H1 (cell line): Measurements from ENCODE around the gene ZNF516. TPM values are rescaled to one million over a fixed set of nuclear protein-coding genes. Genes with fewer than 3 reads are reported as not detected.

Experiments used
- CTCF ChIA-PET: fragments of 300-600 bp; sonication (Branson Sonifier 250); formaldehyde crosslinking; loops from one replicate; lab custom pipeline; 2021; ENCODE audit not compliant: partially characterized antibody; lab: Charles Lee
- POLR2A ChIA-PET: fragments of 300-600 bp; sonication (Branson Sonifier 250); formaldehyde crosslinking; loops from one replicate; lab custom pipeline; 2021; ENCODE audit warnings: inconsistent platforms; ENCODE audit not compliant: partially characterized antibody; lab: Charles Lee
- DNase-seq, 2 experiments: peaks; one replicate each; pipeline versions ENCODE4 v3.0.0 to v3.0.0-alpha.2; 2010 to 2022; ENCODE audit warnings: low spot score in 2 of 2, low read depth in 1 of 2, mixed read lengths in 1 of 2
- FAIRE-seq: peaks from 2 replicates; lab custom pipeline; 2011; peaks lifted over from hg19 to GRCh38; lab: Jason Lieb, UNC
- H2AFZ ChIP-seq: 2 replicates; pipeline ENCODE4 v1.8.1; 2012; ENCODE audit warnings: low read length, inconsistent platforms
- H2AK5ac ChIP-seq: 2 replicates; pipeline ENCODE4 v1.6.1; 2013; ENCODE audit warnings: low read depth, low read length
- H2BK120ac ChIP-seq: replicated peaks from 2 replicates; pipeline ENCODE3; 2013; ENCODE audit warnings: low read depth, low read length, inconsistent platforms
- H2BK12ac ChIP-seq: 2 replicates; pipeline ENCODE4 v1.6.1; 2013; ENCODE audit warnings: low read depth, low read length
- H2BK15ac ChIP-seq: 2 replicates; pipeline ENCODE4 v1.6.1; 2013; ENCODE audit warnings: low read length
- H2BK20ac ChIP-seq: 2 replicates; pipeline ENCODE4 v1.6.1; 2013; ENCODE audit warnings: low read length
- H2BK5ac ChIP-seq: 2 replicates; pipeline ENCODE4 v1.6.1; 2013; ENCODE audit warnings: low read depth, low read length
- H3K14ac ChIP-seq: 2 replicates; pipeline ENCODE4 v1.6.1; 2013; ENCODE audit warnings: inconsistent platforms; ENCODE audit not compliant: insufficient read length
- H3K18ac ChIP-seq: 2 replicates; pipeline ENCODE4 v1.6.1; 2013; ENCODE audit warnings: low read length; ENCODE audit errors: extremely low read depth
- H3K23ac ChIP-seq: 2 replicates; pipeline ENCODE4 v1.6.1; 2013; ENCODE audit warnings: inconsistent platforms; ENCODE audit not compliant: insufficient read length
- H3K23me2 ChIP-seq: 2 replicates; pipeline ENCODE4 v1.6.1; 2013; ENCODE audit warnings: low read depth, low read length
- H3K27ac ChIP-seq: 2 replicates; pipeline ENCODE4 v1.6.1; 2011; ENCODE audit warnings: low read depth, low read length, inconsistent platforms
- H3K27me3 ChIP-seq, 4 experiments: replicated peaks in 1 of 4; 1 replicate in 1 of 4; 2 replicates in 3 of 4; pipeline versions ENCODE4 v1.6.1 to v1.8.1; 2011 to 2013; ENCODE audit warnings: low read length in 3 of 4, mild to moderate bottlenecking in 3 of 4, inconsistent platforms in 2 of 4, mixed read lengths in 2 of 4, moderate library complexity in 1 of 4; ENCODE audit not compliant: control insufficient read depth in 3 of 4, insufficient read depth in 3 of 4; ENCODE audit errors: extremely low read depth in 1 of 4
- H3K36me3 ChIP-seq, 4 experiments: 2 replicates each; pipeline versions ENCODE4 v1.6.1 to v1.8.1; 2011 to 2013; ENCODE audit warnings: mild to moderate bottlenecking in 4 of 4, low read length in 3 of 4, moderate library complexity in 2 of 4, control low read depth in 1 of 4, inconsistent platforms in 1 of 4; ENCODE audit not compliant: insufficient read depth in 4 of 4, control insufficient read depth in 2 of 4
- H3K4ac ChIP-seq: replicated peaks from 2 replicates; pipeline ENCODE3; 2013; ENCODE audit warnings: low read length, low read depth, mixed read lengths, inconsistent platforms; ENCODE audit not compliant: insufficient read length
- H3K4me1 ChIP-seq, 4 experiments: replicated peaks in 1 of 4; 1 replicate in 1 of 4; 2 replicates in 3 of 4; pipeline versions ENCODE4 v1.6.1 to v1.8.1; 2011 to 2013; ENCODE audit warnings: low read length in 3 of 4, inconsistent platforms in 2 of 4, mixed read lengths in 1 of 4; ENCODE audit not compliant: insufficient read depth in 4 of 4, control insufficient read depth in 3 of 4
- H3K4me2 ChIP-seq, 2 experiments: 2 replicates each; pipeline versions ENCODE4 v1.6.1 to v1.8.1; 2011 to 2013; ENCODE audit warnings: low read depth in 2 of 2, low read length in 2 of 2, control low read depth in 1 of 2, inconsistent platforms in 1 of 2, mild to moderate bottlenecking in 1 of 2; ENCODE audit not compliant: insufficient read depth in 1 of 2
- H3K4me3 ChIP-seq, 4 experiments: fragments of 200-600, 300-600 bp in 1 of 4; sonication (generic), shearing (Covaris generic), sonication (Bioruptor Twin) in 1 of 4; 2 replicates each; pipeline versions ENCODE4 v1.5.1 to v1.8.1; 2011 to 2016; ENCODE audit warnings: low read length in 4 of 4, low read depth in 3 of 4, control low read depth in 2 of 4, inconsistent platforms in 2 of 4, mild to moderate bottlenecking in 2 of 4, mixed read lengths in 1 of 4, moderate library complexity in 1 of 4; ENCODE audit not compliant: insufficient read depth in 2 of 4; ENCODE audit errors: extremely low read depth in 1 of 4
- H3K56ac ChIP-seq: replicated peaks from 2 replicates; pipeline ENCODE3; 2013; ENCODE audit warnings: low read depth, mild to moderate bottlenecking, mixed read lengths, low read length, inconsistent platforms; ENCODE audit not compliant: insufficient read length
- H3K79me1 ChIP-seq: 2 replicates; pipeline ENCODE4 v1.6.1; 2013; ENCODE audit warnings: low read depth, low read length, control low read depth
- H3K79me2 ChIP-seq, 2 experiments: 2 replicates each; pipeline versions ENCODE4 v1.6.1 to v1.8.1; 2012 to 2013; ENCODE audit warnings: low read length in 2 of 2, mild to moderate bottlenecking in 2 of 2, inconsistent platforms in 1 of 2; ENCODE audit not compliant: insufficient read depth in 2 of 2, control insufficient read depth in 1 of 2
- H3K9ac ChIP-seq, 4 experiments: replicated peaks in 1 of 4; 1 replicate in 1 of 4; 2 replicates in 3 of 4; pipeline versions ENCODE4 v1.6.1 to v1.8.1; 2011 to 2013; ENCODE audit warnings: low read depth in 3 of 4, low read length in 3 of 4, control low read depth in 2 of 4, mild to moderate bottlenecking in 2 of 4, moderate library complexity in 2 of 4, inconsistent platforms in 1 of 4; ENCODE audit errors: extremely low read depth in 1 of 4
- H3K9me3 ChIP-seq, 2 experiments: 2 replicates each; pipeline versions ENCODE4 v1.6.1 to v1.8.1; 2012 to 2013; ENCODE audit warnings: mild to moderate bottlenecking in 2 of 2, moderate library complexity in 2 of 2, control low read depth in 1 of 2, inconsistent platforms in 1 of 2, low read depth in 1 of 2, low read length in 1 of 2, mixed read lengths in 1 of 2; ENCODE audit not compliant: insufficient read depth in 2 of 2
- H4K20me1 ChIP-seq, 2 experiments: replicated peaks in 1 of 2; 2 replicates each; pipeline versions ENCODE3 to v1.8.1; 2011 to 2013; ENCODE audit warnings: inconsistent platforms in 2 of 2, low read length in 2 of 2, mild to moderate bottlenecking in 1 of 2; ENCODE audit not compliant: insufficient read depth in 2 of 2, control insufficient read depth in 1 of 2
- H4K5ac ChIP-seq: 2 replicates; pipeline ENCODE4 v1.6.1; 2013; ENCODE audit warnings: low read length, low read depth, mixed read lengths, inconsistent platforms; ENCODE audit not compliant: insufficient read length
- H4K8ac ChIP-seq: 2 replicates; pipeline ENCODE4 v1.8.0; 2013; ENCODE audit warnings: mild to moderate bottlenecking, moderate library complexity, low read length, inconsistent platforms; ENCODE audit not compliant: insufficient read depth; ENCODE audit errors: extremely low read depth
- H4K91ac ChIP-seq: replicated peaks from 2 replicates; pipeline ENCODE3; 2013; ENCODE audit warnings: low read length, mixed read lengths, inconsistent platforms; ENCODE audit not compliant: insufficient read length
- CBX5 ChIP-seq: fragments of 300-800, 300-1000 bp; sonication (generic); IDR thresholded peaks from 2 replicates; pipeline ENCODE4 v1.7.1; 2016; ENCODE audit warnings: antibody characterized with exemption, low read length, low read depth
- EZH2 ChIP-seq: fragments of 200-600 bp; sonication (generic); IDR thresholded peaks from 2 replicates; pipeline ENCODE4 v1.7.1; 2012; ENCODE audit warnings: low read depth, mild to moderate bottlenecking, moderate library complexity, low read length, inconsistent platforms; ENCODE audit not compliant: severe bottlenecking
- POLR2A ChIP-seq, 2 experiments: IDR thresholded peaks; 1 replicate in 1 of 2; 2 replicates in 1 of 2; pipeline ENCODE4 v1.6.1; 2011; ENCODE audit warnings: low read depth in 2 of 2, low read length in 2 of 2, mild to moderate bottlenecking in 2 of 2; ENCODE audit errors: control extremely low read depth in 1 of 2
- POLR2AphosphoS5 ChIP-seq: IDR thresholded peaks from 2 replicates; pipeline ENCODE4 v1.6.1; 2011; ENCODE audit warnings: low read depth, low read length
- POU5F1 ChIP-seq: IDR thresholded peaks from 2 replicates; pipeline ENCODE4 v1.6.1; 2011; ENCODE audit warnings: low read depth, mild to moderate bottlenecking, low read length, moderate library complexity
- RBBP5 ChIP-seq: IDR thresholded peaks from 2 replicates; pipeline ENCODE4 v1.7.1; 2012; ENCODE audit warnings: low read depth, mild to moderate bottlenecking, inconsistent platforms, low read length, moderate library complexity, borderline replicate concordance
- RXRA ChIP-seq: IDR thresholded peaks from 2 replicates; pipeline ENCODE4 v1.6.1; 2011; ENCODE audit warnings: low read depth, mild to moderate bottlenecking, low read length, moderate library complexity; ENCODE audit not compliant: insufficient read depth
- SIN3A ChIP-seq, 2 experiments: IDR thresholded peaks in 1 of 2; conservative IDR thresholded peaks in 1 of 2; 2 replicates each; pipeline ENCODE4 v1.6.1; 2011 to 2012; ENCODE audit warnings: low read length in 2 of 2, improper control_type of control experiment in 1 of 2, low read depth in 1 of 2, mild to moderate bottlenecking in 1 of 2
- TAF7 ChIP-seq: optimal IDR thresholded peaks from 2 replicates; pipeline ENCODE3; 2011; ENCODE audit warnings: low read depth, mild to moderate bottlenecking, inconsistent platforms, low read length, moderate library complexity, borderline replicate concordance
- WGBS, 2 experiments: shearing (Covaris generic) in 1 of 2; methylation state at CpG; one replicate each; pipeline versions ENCODE4 v1.1.6 to v1.1.7; 2013 to 2015; ENCODE audit warnings: low lambda C conversion rate in 2 of 2, mixed read lengths in 2 of 2, inconsistent platforms in 1 of 2, low coverage in 1 of 2, missing lambda C conversion rate in 1 of 2; ENCODE audit not compliant: insufficient replicate concordance in 2 of 2, insufficient coverage in 1 of 2, insufficient read length in 1 of 2; ENCODE audit errors: extremely low coverage in 1 of 2, missing lambda C conversion rate in 1 of 2; 5-methylcytosine and 5-hydroxymethylcytosine counted together
- polyA plus RNA-seq, 7 experiments: library from polyadenylated mRNA; depleted of rRNA in 3 of 7; stranded (reverse) in 5 of 7; unstranded in 2 of 7; fragments of >200 nt in 5 of 7; fragments of 200-250 nt in 2 of 7; gene quantifications; 1 replicate in 5 of 7; 2 replicates in 1 of 7; 4 replicates in 1 of 7; pipeline versions ENCODE4 v1.2.1 to v1.2.3, GENCODE V29; 2011 to 2013; ENCODE audit warnings: missing spikeins in 2 of 7, mixed read lengths in 2 of 7
- total RNA-seq: library from RNA; stranded (reverse); fragmentation: NEBNext Ultra II Directional; extraction: Animal tissue kit (Norgen Biotek cat#: 25700); gene quantifications from 2 replicates; pipeline ENCODE4 v1.2.1, GENCODE V29; 2021
- TF ChIP-seq, protein P1 (sequence below): IDR thresholded peaks from 2 replicates; pipeline ENCODE4 v1.6.1; 2012; ENCODE audit warnings: inconsistent platforms
- TF ChIP-seq, protein P2 (sequence below), 3 experiments: IDR thresholded peaks; 1 replicate in 2 of 3; 2 replicates in 1 of 3; pipeline versions ENCODE4 v1.5.1 to v1.6.1; 2011; ENCODE audit warnings: low read length in 3 of 3, mild to moderate bottlenecking in 3 of 3, inconsistent platforms in 2 of 3, low read depth in 1 of 3, moderate library complexity in 1 of 3; ENCODE audit not compliant: insufficient read depth in 1 of 3; ENCODE audit errors: control extremely low read depth in 1 of 3

ZNF516 gene
- total and polyA plus RNA-seq, 2 of the 8 experiments (the other 6 are each of a cell fraction or from before 2014, with no cell fraction given): 7.3 to 17.0 TPM

DNA sequence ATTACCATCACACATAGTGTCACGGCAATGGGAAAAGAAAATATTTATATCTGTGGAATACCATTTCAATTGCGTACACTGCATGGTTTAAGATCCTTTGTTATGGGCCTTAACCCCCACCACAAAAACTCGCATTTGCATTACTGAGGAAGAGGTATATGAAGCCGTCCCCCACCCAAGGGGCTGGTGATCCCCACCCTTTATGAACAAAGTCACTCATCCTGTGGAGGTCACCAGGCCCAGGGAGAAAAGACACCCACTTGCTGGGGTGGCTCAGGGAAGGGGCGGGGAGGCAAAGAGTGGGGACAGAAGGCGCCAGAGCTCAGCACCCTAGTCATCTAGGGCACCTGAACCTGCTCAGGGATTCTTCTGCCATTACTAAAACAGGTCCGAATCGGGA lies 133.8 kb downstream of the ZNF516 start:
- no peak overlapping the region for H3K9ac ChIP-seq
- 77% methylated on average over 8 of the region's 8 CpGs; no CpG with 5 or more reads in 1 of the 2 experiments for WGBS, 2 experiments
- H3K23me2 ChIP-seq: no peaks in the 10 kb centered on the region
- H2AFZ ChIP-seq: no peak overlapping the region
- H3K56ac ChIP-seq: no peak overlapping the region
- H2BK20ac ChIP-seq: no peak overlapping the region
- peaks cover 0 to 3% (median 1%) of the 10 kb centered on the region in 4 experiments; a peak in 2 of 8 replicates for H3K36me3 ChIP-seq
- no peak overlapping the region for H3K14ac ChIP-seq
- H2AK5ac ChIP-seq: no peak overlapping the region
- H3K4me1 ChIP-seq: peaks cover 0 to 6% (median 2%) of the 10 kb centered on the region in 4 experiments; a peak in 3 of 7 replicates
- no peak overlapping the region for H2BK120ac ChIP-seq
- DNase-seq (no peak), FAIRE-seq (no peak)
- H4K8ac ChIP-seq: no peak overlapping the region
- H2BK12ac ChIP-seq: no peak overlapping the region
- no peak overlapping the region for H3K4me2 ChIP-seq
- H2BK5ac ChIP-seq: no peak overlapping the region
- H4K20me1 ChIP-seq: no peaks in the 10 kb centered on the region
- H3K79me2 ChIP-seq: no peaks in the 10 kb centered on the region
- H3K18ac ChIP-seq: no peak overlapping the region; the same call in 1 of the 2 replicates
- no peak overlapping the region for H2BK15ac ChIP-seq
- H3K9me3 ChIP-seq: no peaks in the 10 kb centered on the region
- H4K5ac ChIP-seq: no peak overlapping the region
- H4K91ac ChIP-seq: no peak overlapping the region
- no peak overlapping the region for H3K4me3 ChIP-seq
- CTCF ChIA-PET: interaction anchor here (0.8 kb wide), 1 partner anchor 9 kb away, joined by 3 read pairs; no protein-coding TSS in a partner anchor
- H3K23ac ChIP-seq: no peak overlapping the region
- POLR2A ChIA-PET: no interaction called here
- H3K4ac ChIP-seq: no peak overlapping the region
- no peaks in the 10 kb centered on the region for H3K79me1 ChIP-seq
- H3K27me3 ChIP-seq: no peaks in the 10 kb centered on the region
- H3K27ac ChIP-seq: no peak overlapping the region
- TF ChIP-seq TAF7 (no peak), RXRA (no peak), EZH2 (no peak), POLR2AphosphoS5 (no peak), POU5F1 (no peak), SIN3A (conservative IDR thresholded peaks at IDR 0.05 in 1 of 2, IDR thresholded peaks at IDR 0.05 in 1 of 2; ENCODE audit: low read depth in 1 of 2, low read length in 2 of 2) (no peak), POLR2A (IDR thresholded peaks at IDR 0.05; ENCODE audit: control extremely low read depth in 1 of 2, low read depth in 2 of 2, low read length in 2 of 2) (no peak), CBX5 (no peak), RBBP5 (no peak)
- TF ChIP-seq, protein P1, sequence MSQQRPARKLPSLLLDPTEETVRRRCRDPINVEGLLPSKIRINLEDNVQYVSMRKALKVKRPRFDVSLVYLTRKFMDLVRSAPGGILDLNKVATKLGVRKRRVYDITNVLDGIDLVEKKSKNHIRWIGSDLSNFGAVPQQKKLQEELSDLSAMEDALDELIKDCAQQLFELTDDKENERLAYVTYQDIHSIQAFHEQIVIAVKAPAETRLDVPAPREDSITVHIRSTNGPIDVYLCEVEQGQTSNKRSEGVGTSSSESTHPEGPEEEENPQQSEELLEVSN: no peak
- TF ChIP-seq, protein P2, sequence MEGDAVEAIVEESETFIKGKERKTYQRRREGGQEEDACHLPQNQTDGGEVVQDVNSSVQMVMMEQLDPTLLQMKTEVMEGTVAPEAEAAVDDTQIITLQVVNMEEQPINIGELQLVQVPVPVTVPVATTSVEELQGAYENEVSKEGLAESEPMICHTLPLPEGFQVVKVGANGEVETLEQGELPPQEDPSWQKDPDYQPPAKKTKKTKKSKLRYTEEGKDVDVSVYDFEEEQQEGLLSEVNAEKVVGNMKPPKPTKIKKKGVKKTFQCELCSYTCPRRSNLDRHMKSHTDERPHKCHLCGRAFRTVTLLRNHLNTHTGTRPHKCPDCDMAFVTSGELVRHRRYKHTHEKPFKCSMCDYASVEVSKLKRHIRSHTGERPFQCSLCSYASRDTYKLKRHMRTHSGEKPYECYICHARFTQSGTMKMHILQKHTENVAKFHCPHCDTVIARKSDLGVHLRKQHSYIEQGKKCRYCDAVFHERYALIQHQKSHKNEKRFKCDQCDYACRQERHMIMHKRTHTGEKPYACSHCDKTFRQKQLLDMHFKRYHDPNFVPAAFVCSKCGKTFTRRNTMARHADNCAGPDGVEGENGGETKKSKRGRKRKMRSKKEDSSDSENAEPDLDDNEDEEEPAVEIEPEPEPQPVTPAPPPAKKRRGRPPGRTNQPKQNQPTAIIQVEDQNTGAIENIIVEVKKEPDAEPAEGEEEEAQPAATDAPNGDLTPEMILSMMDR (IDR thresholded peaks at IDR 0.05; ENCODE audit: control extremely low read depth in 1 of 3, insufficient read depth in 1 of 3, low read depth in 1 of 3, low read length in 3 of 3): no peak
